ENCODE data around the gene ELF1.

ELF1 gene

DNA sequence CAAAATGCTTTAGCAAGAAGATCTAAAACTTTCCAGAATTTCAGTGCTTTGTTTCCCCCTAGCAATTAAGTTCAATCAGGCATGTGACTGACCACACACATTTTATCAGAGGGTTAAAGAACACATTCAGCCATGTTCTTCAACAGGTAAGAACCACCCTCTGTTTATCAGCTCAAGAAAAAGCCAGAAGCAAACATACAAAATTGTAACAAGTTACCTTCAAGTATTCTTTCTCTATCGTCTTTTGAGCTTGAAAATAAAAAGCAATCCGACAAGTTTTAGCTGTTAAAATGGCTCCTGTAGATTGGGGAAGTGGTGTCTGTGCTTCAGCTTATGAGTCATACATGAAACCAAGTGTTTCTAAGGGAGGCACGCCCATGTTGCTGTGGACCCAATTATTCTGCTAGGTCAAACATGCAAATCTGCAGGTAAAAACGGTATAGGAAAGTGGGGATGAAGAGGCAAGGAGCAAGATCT is at the start of gene ELF1:
ELF1 (minus strand) TSS at position 306 of the 477 bp plus-strand sequence. CDS start 37,262 bp downstream, outside the sequence.
- Mint-ChIP-seq H3K4me1 (ENCODE audit: low read depth) (peaks cover 46% of the 10 kb centered on the region), H3K27me3 (no peaks in the 10 kb centered on the region), H3K36me3 (ENCODE audit: low read depth) (peaks cover 28% of the 10 kb centered on the region), H3K4me3 (peak within 1 kb of the TSS; percentile 93), H3K27ac (peak within 1 kb of the TSS; percentile 97), H3K9me3 (no peaks in the 10 kb centered on the region)
- DNase-seq, result no peak

DNA sequence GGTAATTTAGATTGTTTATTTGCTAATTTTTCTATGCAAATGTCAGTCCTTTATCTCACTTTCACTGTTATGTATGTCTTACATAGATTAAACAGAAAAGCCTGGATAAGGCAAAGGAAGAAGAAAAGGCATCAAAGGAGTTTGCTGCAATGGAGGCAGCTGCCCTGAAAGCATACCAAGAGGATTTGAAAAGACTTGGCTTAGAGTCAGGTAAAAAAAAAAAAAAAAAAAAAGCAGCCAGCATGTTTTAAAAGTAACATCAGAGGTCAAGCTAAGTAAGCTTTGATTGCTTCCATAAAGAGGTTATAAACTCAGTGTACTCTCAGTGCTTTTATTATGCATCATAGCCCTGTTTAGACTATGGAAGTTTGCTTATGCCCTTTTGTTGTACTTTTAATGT is 46.0 kb upstream of the ELF1 start:
- Mint-ChIP-seq H3K4me3 (no peak overlapping the region), H3K9me3 (no peaks in the 10 kb centered on the region), H3K27ac (peak overlapping the region; percentile 22), H3K27me3 (no peaks in the 10 kb centered on the region), H3K4me1 (ENCODE audit: low read depth) (peaks cover 30% of the 10 kb centered on the region), H3K36me3 (ENCODE audit: low read depth) (peaks cover 88% of the 10 kb centered on the region)
- no peak for DNase-seq

DNA sequence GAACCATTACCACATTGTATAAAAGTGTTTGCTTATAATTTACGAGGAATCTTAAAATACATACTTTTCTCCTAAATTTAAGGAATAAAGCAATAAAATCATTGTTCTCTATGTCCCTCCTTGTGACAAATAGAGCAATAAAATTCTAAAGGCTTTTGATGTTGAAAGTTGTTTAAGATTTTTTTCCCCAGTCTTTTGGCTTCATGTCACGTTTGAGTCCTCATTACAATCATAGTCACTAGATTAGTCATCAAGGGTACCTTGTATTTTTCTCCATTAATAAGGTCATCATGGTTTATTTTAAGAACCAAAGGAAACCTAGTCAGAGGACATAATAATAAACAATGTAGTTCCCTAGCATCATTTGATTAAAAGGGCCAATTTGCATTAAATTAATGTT is 45.4 kb upstream of the ELF1 start:
- no peak for DNase-seq
- Mint-ChIP-seq H3K4me3 (no peak overlapping the region), H3K9me3 (no peaks in the 10 kb centered on the region), H3K36me3 (ENCODE audit: low read depth) (peaks cover 89% of the 10 kb centered on the region), H3K27ac (no peak overlapping the region), H3K27me3 (no peaks in the 10 kb centered on the region), H3K4me1 (ENCODE audit: low read depth) (peaks cover 34% of the 10 kb centered on the region)

DNA sequence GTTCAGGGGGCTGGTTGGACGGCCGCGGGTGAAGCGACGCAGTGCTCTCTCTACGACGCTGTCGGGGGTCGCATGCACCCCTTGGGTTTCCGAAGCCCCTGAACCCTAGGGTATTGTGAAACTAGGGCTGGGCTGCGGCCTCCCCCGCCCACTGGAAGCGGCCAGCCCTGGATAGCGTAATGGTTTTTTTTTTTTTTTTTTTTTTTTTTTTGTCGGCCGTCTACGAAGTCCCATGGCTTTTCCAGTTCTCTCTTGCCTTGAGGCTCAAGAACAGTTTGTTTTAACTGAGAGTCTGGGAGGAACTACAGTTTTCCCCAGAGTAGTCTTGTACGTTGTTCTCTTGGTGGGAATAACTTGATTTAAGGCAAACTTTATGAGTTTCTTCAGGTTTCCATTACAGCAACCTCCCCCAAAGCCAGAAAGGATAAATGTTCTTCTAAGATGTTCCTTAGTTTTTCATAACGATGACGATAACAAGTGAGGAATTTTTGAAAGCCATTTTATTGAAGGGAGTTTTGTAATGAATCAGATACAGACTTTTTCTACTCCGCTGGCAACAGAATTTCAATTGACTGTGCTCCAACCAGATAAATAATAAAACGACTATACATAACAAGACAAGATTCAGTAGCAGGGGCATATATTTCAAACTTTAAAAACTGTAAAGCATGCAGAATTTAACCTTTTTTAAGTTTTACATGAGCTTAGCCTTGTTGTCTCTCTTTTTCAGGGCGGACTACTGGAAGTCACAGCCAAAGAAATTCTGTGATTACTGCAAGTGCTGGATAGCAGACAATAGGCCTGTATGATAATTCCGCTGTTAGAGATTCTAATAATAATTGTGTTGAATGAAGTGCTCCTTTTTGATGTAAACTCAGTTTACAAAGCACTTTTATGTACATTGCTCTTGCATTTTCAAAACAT is 43.1 kb upstream of the ELF1 start:
- H3K9me3 Mint-ChIP-seq, result no peaks in the 10 kb centered on the region
- H3K4me3 Mint-ChIP-seq, result peak overlapping the region; percentile 100
- DNase-seq, result no peak
- H3K4me1 Mint-ChIP-seq (ENCODE audit: low read depth), result peaks cover 55% of the 10 kb centered on the region
- H3K27me3 Mint-ChIP-seq, result no peaks in the 10 kb centered on the region
- peak overlapping the region; percentile 100 for H3K27ac Mint-ChIP-seq
- H3K36me3 Mint-ChIP-seq (ENCODE audit: low read depth), result peaks cover 73% of the 10 kb centered on the region

DNA sequence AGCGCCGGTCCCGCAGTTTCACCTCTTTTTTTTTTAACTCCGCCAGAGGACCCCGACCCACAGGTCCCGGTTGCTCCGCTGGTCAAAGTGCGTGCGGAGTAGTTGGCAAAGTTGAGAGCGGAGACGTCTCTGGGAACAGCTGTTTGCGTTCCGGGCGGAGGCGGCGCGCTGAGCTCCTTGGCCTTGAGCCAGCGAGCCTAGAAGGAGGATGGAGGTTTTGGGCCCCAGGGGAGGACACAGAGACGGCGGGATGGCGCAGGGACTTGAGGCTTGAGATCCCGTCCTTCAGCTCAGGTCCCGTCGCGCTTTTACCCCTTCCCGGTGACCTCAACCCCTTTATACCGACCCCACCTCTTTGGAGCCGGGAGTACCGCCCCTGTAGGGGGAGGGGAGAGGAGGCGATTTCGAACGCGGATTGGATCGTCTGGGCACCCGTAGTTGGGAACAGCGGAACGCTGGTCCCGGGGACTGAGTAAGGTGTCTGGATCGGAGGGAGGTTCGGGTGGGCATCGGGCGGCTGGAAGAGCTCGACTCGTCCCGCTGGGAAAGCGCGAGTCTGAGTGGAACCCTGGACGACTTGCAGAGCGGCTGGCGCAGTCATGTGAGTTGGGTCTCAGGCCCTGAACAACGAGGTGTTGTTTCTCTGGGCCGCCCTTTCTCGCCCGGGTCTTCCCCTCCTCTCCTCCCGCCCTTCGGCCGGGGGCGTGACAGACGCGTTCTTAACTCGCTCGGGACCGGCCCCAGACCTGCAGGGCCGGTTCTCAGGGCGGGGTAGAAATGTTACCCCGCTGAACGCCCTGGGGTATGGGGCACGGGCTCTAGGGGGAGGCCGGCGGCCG is 42.2 kb upstream of the ELF1 start, which contains the start of gene WBP4:
WBP4 (plus strand) TSS at position 435 of the 839 bp plus-strand sequence; CDS start at position 600, 165 bp downstream.
- peaks cover 60% of the 10 kb centered on the region for H3K4me1 Mint-ChIP-seq (ENCODE audit: low read depth)
- peak; percentile 96 for DNase-seq
- no peaks in the 10 kb centered on the region for H3K9me3 Mint-ChIP-seq
- peak within 1 kb of the TSS; percentile 100 for H3K27ac Mint-ChIP-seq
- H3K27me3 Mint-ChIP-seq, result no peaks in the 10 kb centered on the region
- H3K36me3 Mint-ChIP-seq (ENCODE audit: low read depth), result peaks cover 64% of the 10 kb centered on the region
- H3K4me3 Mint-ChIP-seq, result peak within 1 kb of the TSS; percentile 100

DNA sequence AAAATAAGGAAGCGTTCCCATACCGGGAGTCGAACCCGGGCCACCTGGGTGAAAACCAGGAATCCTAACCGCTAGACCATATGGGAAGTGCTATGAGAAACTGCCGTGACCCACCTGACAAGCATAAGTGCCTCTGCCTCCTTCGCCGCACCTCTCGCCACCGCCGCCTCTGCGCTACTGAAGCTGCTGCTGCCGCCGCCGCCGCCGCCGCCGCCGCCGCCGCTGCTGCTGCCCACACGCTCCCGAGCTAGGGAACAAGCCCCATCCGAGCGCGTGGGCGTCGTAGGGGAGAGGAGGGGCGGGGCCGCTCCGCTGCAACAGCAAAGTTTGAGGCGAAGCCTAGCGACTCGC is 41.6 kb upstream of the ELF1 start:
- Mint-ChIP-seq H3K27ac (peak overlapping the region; percentile 100), H3K4me1 (ENCODE audit: low read depth) (peaks cover 63% of the 10 kb centered on the region), H3K4me3 (peak overlapping the region; percentile 100), H3K27me3 (no peaks in the 10 kb centered on the region), H3K36me3 (ENCODE audit: low read depth) (peaks cover 58% of the 10 kb centered on the region), H3K9me3 (no peaks in the 10 kb centered on the region)
- DNase-seq, result peak; percentile 91

DNA sequence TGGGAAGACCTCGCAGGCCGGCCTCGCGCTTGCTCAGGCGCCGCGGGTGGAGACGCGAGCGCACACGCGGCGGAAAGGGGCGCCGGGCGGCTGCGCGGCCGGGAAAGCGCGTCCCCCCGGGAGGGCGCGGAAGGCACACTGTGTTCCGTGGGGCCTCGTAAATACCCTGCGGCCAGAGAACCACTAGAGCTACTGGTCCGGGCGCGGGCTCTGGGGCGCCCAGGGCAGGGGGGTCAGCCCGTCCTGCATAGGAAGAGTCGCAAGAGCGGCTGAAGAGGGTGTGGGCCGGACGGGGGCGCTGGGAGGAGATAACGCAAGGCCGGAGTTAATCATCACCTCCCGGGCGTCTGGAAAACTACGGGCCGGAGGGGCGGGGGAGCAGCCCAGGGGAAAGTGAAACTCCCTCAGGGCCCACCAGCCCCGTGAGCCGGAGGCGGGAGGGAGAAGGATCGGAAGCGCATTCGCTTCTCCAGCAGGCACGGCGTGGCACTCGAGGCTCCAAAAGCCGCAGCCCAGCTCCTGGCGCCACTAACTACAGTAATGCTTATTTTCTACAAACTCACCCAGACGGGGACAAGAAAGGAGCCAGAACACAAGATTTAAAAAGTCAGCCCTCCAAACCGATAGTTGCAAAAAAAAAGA is 41.1 kb upstream of the ELF1 start:
- Mint-ChIP-seq H3K4me1 (ENCODE audit: low read depth) (peaks cover 63% of the 10 kb centered on the region), H3K36me3 (ENCODE audit: low read depth) (peaks cover 53% of the 10 kb centered on the region), H3K27me3 (no peaks in the 10 kb centered on the region), H3K27ac (peak overlapping the region; percentile 100), H3K4me3 (peak overlapping the region; percentile 100), H3K9me3 (no peaks in the 10 kb centered on the region)
- DNase-seq, result peak; percentile 88

DNA sequence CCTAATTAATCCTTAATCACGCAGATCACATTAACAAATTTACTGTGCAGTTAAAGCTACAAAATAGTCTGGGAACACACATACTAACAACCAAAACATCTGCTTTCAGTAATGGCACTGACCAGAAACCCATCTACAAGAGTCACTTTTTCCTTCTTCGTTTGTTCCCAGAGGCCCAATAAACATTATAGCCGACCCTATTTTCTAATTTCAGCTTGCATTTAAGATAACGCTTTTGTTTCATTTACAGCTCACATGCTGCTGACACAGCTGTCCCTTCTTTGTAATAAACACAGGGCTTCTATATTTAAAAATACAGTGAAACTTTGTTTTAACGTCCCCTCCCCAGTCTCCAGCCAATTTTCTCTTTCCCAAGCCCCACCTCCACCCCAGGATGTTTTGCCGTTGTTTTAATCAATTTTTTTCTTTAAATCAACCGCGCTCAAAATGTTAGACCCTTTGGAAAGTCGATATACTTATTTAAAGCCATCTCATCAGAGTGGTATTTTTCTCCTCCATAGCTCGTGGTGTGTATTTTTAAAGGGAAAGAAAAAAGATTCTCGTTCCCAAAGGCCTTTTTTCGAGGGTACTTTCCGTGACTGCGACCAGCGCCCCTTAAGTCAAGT is 40.5 kb upstream of the ELF1 start:
- Mint-ChIP-seq H3K4me1 (ENCODE audit: low read depth) (peaks cover 68% of the 10 kb centered on the region), H3K36me3 (ENCODE audit: low read depth) (peaks cover 47% of the 10 kb centered on the region), H3K27ac (peak overlapping the region; percentile 100), H3K9me3 (no peaks in the 10 kb centered on the region), H3K4me3 (peak overlapping the region; percentile 100), H3K27me3 (no peaks in the 10 kb centered on the region)
- DNase-seq, result no peak

DNA sequence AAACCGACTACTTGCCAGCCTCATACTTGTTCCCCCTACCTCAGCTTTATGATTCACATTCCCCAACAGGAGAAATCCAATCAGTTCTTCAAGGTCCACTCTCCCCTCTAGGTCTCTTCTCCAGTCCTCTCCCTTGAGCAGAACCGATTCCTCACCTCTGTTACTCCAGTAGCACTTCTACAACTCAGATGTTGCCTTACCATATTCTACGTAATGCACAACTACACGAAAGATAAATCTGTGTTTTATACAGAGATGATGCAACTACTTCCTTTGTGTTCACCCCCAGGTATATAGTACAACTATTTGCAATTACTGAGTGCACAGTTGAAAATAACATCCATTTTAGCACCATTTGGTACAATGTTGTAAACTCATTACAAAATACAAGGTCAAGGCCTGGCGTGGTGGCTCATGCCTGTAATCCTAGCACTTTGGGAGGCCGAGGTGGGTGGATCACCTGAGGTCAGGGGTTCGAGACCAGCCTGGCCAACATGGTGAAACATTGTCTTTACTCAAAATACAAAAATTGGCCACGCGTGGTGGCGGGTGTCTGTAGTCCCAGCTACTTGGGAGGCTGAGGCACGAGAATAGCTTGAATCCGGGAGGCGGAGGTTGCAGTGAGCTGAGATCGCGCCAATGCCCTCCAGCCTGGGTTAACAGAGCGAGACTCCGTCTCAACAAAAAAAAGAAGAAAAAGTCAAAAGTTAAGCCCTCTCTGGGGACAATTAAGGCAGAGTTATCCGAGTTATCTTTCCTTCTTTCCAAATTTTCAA is 39.4 kb upstream of the ELF1 start:
- Mint-ChIP-seq H3K4me1 (ENCODE audit: low read depth) (peaks cover 68% of the 10 kb centered on the region), H3K27ac (peak overlapping the region; percentile 100), H3K27me3 (no peaks in the 10 kb centered on the region), H3K4me3 (peak overlapping the region; percentile 100), H3K9me3 (no peaks in the 10 kb centered on the region), H3K36me3 (ENCODE audit: low read depth) (peaks cover 37% of the 10 kb centered on the region)
- no peak for DNase-seq

DNA sequence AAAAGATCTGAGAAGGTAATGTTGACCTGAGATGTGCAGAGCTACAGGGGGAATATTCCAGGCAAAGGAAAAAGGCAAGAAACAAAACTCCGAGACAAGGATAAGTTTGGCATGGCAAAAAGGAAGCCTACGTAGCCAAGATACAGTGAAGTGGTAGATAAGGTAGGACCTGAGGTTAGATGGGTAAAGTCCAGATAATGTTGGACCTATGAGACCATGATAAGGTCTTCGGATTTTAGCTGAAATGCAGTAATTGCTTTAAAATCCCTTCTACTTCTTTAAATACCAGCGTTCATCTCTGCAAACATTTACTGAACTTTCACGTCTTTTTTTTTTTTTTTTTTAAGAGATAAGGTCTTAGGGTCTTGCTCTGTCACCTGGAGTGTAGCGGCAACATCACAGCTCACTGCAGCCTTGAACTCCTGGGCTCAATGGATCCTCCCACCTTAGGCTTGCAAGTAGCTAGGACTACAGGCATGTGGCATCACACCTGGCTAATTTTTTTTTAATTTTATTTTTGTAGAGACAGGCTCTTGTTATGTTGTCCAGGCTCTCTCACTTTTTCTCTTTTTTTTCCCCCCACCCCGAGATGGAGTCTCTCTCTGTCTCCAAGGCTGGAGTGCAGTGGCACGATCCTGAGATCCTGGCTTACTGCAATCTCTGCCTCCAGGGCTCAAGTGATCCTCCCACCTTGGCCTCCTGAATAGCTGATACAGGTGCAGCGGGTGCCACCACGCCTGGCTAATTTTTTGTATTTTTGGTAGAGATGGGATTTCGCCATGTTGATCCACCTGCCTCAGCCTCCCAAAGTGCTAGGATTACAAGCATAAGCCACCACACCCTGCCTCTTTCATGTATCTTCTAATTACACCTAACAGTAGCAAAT is 38.0 kb upstream of the ELF1 start:
- Mint-ChIP-seq H3K36me3 (ENCODE audit: low read depth) (peaks cover 24% of the 10 kb centered on the region), H3K4me3 (no peak overlapping the region), H3K4me1 (ENCODE audit: low read depth) (peaks cover 57% of the 10 kb centered on the region), H3K27ac (no peak overlapping the region), H3K27me3 (no peaks in the 10 kb centered on the region), H3K9me3 (no peaks in the 10 kb centered on the region)
- no peak for DNase-seq

DNA sequence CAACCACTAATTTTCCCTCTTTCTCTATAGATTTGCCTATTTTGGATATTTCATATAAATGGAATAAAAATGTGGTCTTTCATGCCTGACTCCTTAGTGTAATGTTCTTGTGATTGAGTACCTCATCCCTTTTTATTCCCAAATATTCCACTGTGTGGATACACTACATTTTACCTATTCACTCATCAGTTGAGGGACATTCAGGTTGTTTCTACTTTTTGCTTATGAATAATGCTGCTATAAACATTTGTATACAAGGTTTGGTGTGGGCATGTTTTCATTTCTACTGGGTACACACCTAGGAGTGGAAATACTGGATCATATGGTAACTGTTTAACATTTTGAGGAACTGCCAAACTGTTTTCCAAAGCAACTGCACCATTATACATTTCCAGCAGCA is 37.1 kb upstream of the ELF1 start:
- H3K36me3 Mint-ChIP-seq (ENCODE audit: low read depth), result peaks cover 16% of the 10 kb centered on the region
- H3K27ac Mint-ChIP-seq, result peak overlapping the region; percentile 11
- no peak for DNase-seq
- no peaks in the 10 kb centered on the region for H3K9me3 Mint-ChIP-seq
- H3K27me3 Mint-ChIP-seq, result no peaks in the 10 kb centered on the region
- H3K4me1 Mint-ChIP-seq (ENCODE audit: low read depth), result peaks cover 61% of the 10 kb centered on the region
- no peak overlapping the region for H3K4me3 Mint-ChIP-seq

DNA sequence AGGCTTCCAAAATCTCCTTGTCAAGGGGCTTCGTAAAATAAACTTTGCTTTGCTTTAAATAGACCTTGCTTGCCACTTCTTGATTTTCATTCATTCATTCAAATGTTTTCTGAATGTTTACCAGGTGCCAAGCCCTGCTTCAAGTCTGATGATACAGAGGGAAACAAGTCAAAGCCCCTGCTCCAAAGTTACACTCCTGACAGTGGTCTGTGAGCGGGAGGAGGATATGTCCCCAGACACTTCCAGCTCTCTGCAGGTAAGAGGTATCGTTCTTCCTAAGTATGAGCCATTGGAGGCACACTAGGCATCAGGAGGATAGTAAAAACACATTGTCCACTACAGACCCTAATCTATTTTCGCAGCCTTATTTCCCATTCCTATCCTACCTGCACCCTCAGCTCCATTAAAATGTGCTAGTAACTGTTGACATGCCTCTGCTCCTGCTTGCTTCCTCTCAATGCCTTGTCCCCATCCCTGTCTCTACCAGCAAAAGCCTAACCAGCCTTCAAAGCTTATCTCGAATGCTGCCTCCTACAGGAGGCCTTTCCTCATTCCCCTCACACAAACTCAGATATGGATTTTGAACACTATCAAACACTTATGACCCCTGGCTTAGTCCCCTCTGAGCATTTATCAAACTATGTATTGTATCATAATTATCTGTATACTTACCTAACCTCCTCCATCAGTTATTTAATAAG is 36.0 kb upstream of the ELF1 start:
- Mint-ChIP-seq H3K27ac (no peak overlapping the region), H3K36me3 (ENCODE audit: low read depth) (peaks cover 8% of the 10 kb centered on the region)

More for the DNA sequence above, 36.0 kb upstream of the ELF1 start:
- H3K27me3 Mint-ChIP-seq, result no peaks in the 10 kb centered on the region
- DNase-seq, result no peak
- H3K4me1 Mint-ChIP-seq (ENCODE audit: low read depth), result peaks cover 69% of the 10 kb centered on the region
- no peaks in the 10 kb centered on the region for H3K9me3 Mint-ChIP-seq
- no peak overlapping the region for H3K4me3 Mint-ChIP-seq

All from activated T-cell treated with anti-CD3 and anti-CD28 coated beads, Interleukin-2, amount 50 U/mL, for 24 hours (primary cell).